Esophagus squamous epithelium (tissue), 5 donors: ENCODE results near the gene TXNL1. TPM values are rescaled to one million over a fixed set of nuclear protein-coding genes. Genes with fewer than 3 reads are reported as not detected.
"Not testable (repeated sequence)": the region's sequence is repeated elsewhere in the genome, so short reads cannot be mapped to it uniquely, and the experiment has no call there.

Source experiments
- DNase-seq: peaks from one replicate; lab custom pipeline; 2025; lab: John Stamatoyannopoulos, UW
- H3K27ac ChIP-seq, 4 donors: fragments of 200-600 bp; sonication (generic); one replicate each; pipeline ENCODE4 v1.5.1; 2016 to 2019; ENCODE audit warnings: mild to moderate bottlenecking in 1 of 4
- H3K27me3 ChIP-seq, 4 donors: fragments of 200-600 bp; sonication (generic); 1 replicate in 3 of 4; 2 replicates in 1 of 4; pipeline versions ENCODE4 v1.5.1 to v1.6.0; 2017 to 2021; ENCODE audit warnings: antibody characterized with exemption in 1 of 4
- H3K36me3 ChIP-seq, 3 donors: fragments of 200-600 bp; sonication (generic); one replicate each; pipeline ENCODE4 v1.5.1; 2016 to 2019
- H3K4me1 ChIP-seq, 3 donors: fragments of 200-600 bp; sonication (generic); one replicate each; pipeline ENCODE4 v1.5.1; 2017 to 2019
- H3K4me3 ChIP-seq, 4 donors: fragments of 200-600 bp; sonication (generic); 1 replicate in 3 of 4; 2 replicates in 1 of 4; pipeline ENCODE4 v1.5.1; 2016 to 2019; ENCODE audit warnings: mild to moderate bottlenecking in 2 of 4, moderate library complexity in 1 of 4
- H3K9me3 ChIP-seq, 3 donors: fragments of 200-600 bp; sonication (generic); one replicate each; pipeline ENCODE4 v1.5.1; 2016 to 2019
- CTCF ChIP-seq, 6 experiments: fragments of 450-650 bp in 4 of 6; fragments of 200-600 bp in 2 of 6; sonication (generic) in 2 of 6; IDR thresholded peaks; one replicate each; pipeline ENCODE4 v1.5.1; 2016 to 2019; ENCODE audit warnings: antibody characterized with exemption in 6 of 6, mild to moderate bottlenecking in 4 of 6, moderate library complexity in 4 of 6
- POLR2A ChIP-seq, 4 donors: fragments of 450-650 bp; IDR thresholded peaks; one replicate each; pipeline ENCODE4 v1.6.1; 2017; ENCODE audit warnings: antibody characterized with exemption in 4 of 4, mild to moderate bottlenecking in 4 of 4, moderate library complexity in 3 of 4
- WGBS, 2 donors: methylation state at CpG; one replicate each; pipeline ENCODE4 v1.1.5; 2018; 5-methylcytosine and 5-hydroxymethylcytosine counted together
- intact Hi-C: fragments of 100-400 bp; cut with DNase I; formaldehyde crosslinking; loops from one replicate; pipeline ENCODE4 v1.15.0; 2022
- total RNA-seq, 4 donors: library from RNA; depleted of rRNA; stranded (reverse); fragments of >200 nt; gene quantifications; one replicate each; pipeline ENCODE4 v1.1.0, GENCODE V29; 2016
- donor health status: DM: yes; HTN: yes; CAD: no.

The TXNL1 gene
- total RNA-seq, 4 donors from 2014 or later, result 41.2 to 78.5 (median 53.4) TPM

GRCh38 chr18:56661360-56662062 is 23.1 kb upstream of the TXNL1 start:
- Histone ChIP-seq H3K36me3 (no peaks in the 10 kb centered on the region), H3K27me3 (no peaks in the 10 kb centered on the region), H3K9me3 (no peaks in the 10 kb centered on the region), H3K4me3 (no peak overlapping the region), H3K27ac (no peak overlapping the region), H3K4me1 (no peaks in the 10 kb centered on the region)
- 45% methylated on average over 2 of the region's 2 CpGs for WGBS, 2 donors
- TF ChIP-seq CTCF (IDR thresholded peaks at IDR 0.05), result no peak
- TF ChIP-seq POLR2A (IDR thresholded peaks at IDR 0.05), result no peak
- no peak for DNase-seq
- intact Hi-C loops, result no loop called here

GRCh38 chr18:56660655-56661054 is 22.3 kb upstream of the TXNL1 start:
- DNase-seq, result no peak
- H3K36me3 ChIP-seq, result no peaks in the 10 kb centered on the region
- intact Hi-C loops, result no loop called here
- no peak overlapping the region for H3K27ac ChIP-seq
- WGBS, 2 donors, result 89 to 94% methylated on average over 1 of the region's 1 CpG
- H3K27me3 ChIP-seq, result no peaks in the 10 kb centered on the region
- no peaks in the 10 kb centered on the region for H3K4me1 ChIP-seq
- no peaks in the 10 kb centered on the region for H3K9me3 ChIP-seq
- no peak overlapping the region for H3K4me3 ChIP-seq
- no peak for TF ChIP-seq POLR2A (IDR thresholded peaks at IDR 0.05)
- no peak for TF ChIP-seq CTCF (IDR thresholded peaks at IDR 0.05)

GRCh38 chr18:56659111-56659510 is 20.7 kb upstream of the TXNL1 start:
- H3K4me1 ChIP-seq, result no peaks in the 10 kb centered on the region
- intact Hi-C loops, result no loop called here
- no peak overlapping the region for H3K27ac ChIP-seq
- H3K27me3 ChIP-seq, result no peaks in the 10 kb centered on the region
- 93% methylated on average over 4 of the region's 4 CpGs for WGBS, 2 donors
- TF ChIP-seq POLR2A (IDR thresholded peaks at IDR 0.05) (no peak), CTCF (IDR thresholded peaks at IDR 0.05) (no peak)
- no peaks in the 10 kb centered on the region for H3K9me3 ChIP-seq
- no peak for DNase-seq
- H3K4me3 ChIP-seq, result no peak overlapping the region
- no peaks in the 10 kb centered on the region for H3K36me3 ChIP-seq

GRCh38 chr18:56658261-56658660 is 19.9 kb upstream of the TXNL1 start:
- 71 to 82% methylated on average over 2 of the region's 2 CpGs for WGBS, 2 donors
- H3K4me3 ChIP-seq, result no peak overlapping the region
- H3K27me3 ChIP-seq, result no peaks in the 10 kb centered on the region
- intact Hi-C loops, result no loop called here
- H3K36me3 ChIP-seq, result no peaks in the 10 kb centered on the region
- no peak for DNase-seq
- no peaks in the 10 kb centered on the region for H3K4me1 ChIP-seq
- no peaks in the 10 kb centered on the region for H3K9me3 ChIP-seq
- H3K27ac ChIP-seq, result no peak overlapping the region
- no peak for TF ChIP-seq POLR2A (IDR thresholded peaks at IDR 0.05)
- TF ChIP-seq CTCF (IDR thresholded peaks at IDR 0.05), result no peak

GRCh38 chr18:56654280-56654679 is 15.9 kb upstream of the TXNL1 start:
- WGBS, 2 donors, result 93 to 96% methylated on average over 7 of the region's 7 CpGs
- not testable (repeated sequence) for H3K27ac ChIP-seq, H3K27me3 ChIP-seq

More at GRCh38 chr18:56654280-56654679, 15.9 kb upstream of the TXNL1 start:
- DNase-seq, intact Hi-C loops, H3K36me3 ChIP-seq, H3K9me3 ChIP-seq, H3K4me3 ChIP-seq: not testable (repeated sequence)
- H3K4me1 ChIP-seq, result peaks cover 7 to 22% (median 11%) of the 10 kb centered on the region in 3 donors
